ENCODE data around the gene PLCXD3.

Gene PLCXD3

DNA sequence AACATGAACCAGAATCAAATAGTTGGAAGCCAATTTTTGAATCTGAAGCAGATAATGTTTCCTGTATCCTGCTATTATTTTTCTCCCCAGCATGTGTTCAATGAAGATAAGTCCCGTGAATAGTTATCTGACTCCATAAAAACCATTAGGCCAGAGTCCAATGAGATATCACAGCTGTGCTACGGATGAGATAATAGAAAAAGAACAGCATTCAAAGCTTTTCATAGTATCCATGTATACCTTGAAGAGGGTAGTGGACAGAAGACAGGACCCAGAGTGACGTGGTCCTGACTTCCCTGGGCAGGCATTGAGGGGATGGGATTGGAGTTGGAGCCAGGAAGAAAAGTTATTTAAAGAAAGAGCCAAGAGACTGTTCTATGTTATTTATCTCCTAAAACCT lies 246.4 kb downstream of the PLCXD3 start:
- Histone ChIP-seq H4K20me1 (ENCODE audit: insufficient read depth, low read length) (no peaks in the 10 kb centered on the region), H2AFZ (ENCODE audit: low read depth, low read length) (no peak overlapping the region), H3K4me1 (ENCODE audit: low read length) (no peaks in the 10 kb centered on the region), H3K9me3 (ENCODE audit: insufficient read depth, low read length) (no peaks in the 10 kb centered on the region), H3K4me2 (ENCODE audit: low read length) (no peak overlapping the region), H3K27me3 (ENCODE audit: low read depth, low read length) (no peaks in the 10 kb centered on the region), H3K36me3 (replicated peaks; ENCODE audit: low read depth, low read length) (no peaks in the 10 kb centered on the region), H3K9ac (ENCODE audit: low read length) (no peak overlapping the region), H3K4me3 (ENCODE audit: low read length) (no peak overlapping the region), H3K79me2 (ENCODE audit: low read length) (no peaks in the 10 kb centered on the region), H3K27ac (ENCODE audit: low read length) (no peak overlapping the region)
- no peak for TF ChIP-seq EZH2phosphoT487 (IDR thresholded peaks at IDR 0.05; ENCODE audit: low read depth)
- TF ChIP-seq, protein P1, sequence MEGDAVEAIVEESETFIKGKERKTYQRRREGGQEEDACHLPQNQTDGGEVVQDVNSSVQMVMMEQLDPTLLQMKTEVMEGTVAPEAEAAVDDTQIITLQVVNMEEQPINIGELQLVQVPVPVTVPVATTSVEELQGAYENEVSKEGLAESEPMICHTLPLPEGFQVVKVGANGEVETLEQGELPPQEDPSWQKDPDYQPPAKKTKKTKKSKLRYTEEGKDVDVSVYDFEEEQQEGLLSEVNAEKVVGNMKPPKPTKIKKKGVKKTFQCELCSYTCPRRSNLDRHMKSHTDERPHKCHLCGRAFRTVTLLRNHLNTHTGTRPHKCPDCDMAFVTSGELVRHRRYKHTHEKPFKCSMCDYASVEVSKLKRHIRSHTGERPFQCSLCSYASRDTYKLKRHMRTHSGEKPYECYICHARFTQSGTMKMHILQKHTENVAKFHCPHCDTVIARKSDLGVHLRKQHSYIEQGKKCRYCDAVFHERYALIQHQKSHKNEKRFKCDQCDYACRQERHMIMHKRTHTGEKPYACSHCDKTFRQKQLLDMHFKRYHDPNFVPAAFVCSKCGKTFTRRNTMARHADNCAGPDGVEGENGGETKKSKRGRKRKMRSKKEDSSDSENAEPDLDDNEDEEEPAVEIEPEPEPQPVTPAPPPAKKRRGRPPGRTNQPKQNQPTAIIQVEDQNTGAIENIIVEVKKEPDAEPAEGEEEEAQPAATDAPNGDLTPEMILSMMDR (IDR thresholded peaks at IDR 0.05; ENCODE audit: low read depth, low read length), result no peak

DNA sequence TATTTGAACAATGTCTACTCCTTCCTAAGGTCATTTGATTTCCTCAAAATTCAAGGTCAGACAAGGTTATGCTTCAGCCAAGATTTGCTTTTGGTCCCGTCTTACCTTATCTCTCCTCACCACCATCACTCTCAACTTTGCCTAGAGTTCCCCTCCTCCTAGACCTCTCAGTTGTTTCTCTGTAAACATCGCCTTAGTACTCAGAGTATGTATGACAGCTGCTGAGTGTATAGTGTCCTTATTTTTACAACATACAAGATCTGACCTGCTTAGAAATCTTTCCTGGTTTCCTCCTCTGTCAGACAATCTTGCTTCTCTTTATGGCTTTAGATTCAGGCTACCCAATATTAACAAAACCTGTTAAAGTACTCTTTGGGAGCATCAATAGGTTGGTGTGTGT lies 247.1 kb downstream of the PLCXD3 start:
- Histone ChIP-seq H3K9me3 (ENCODE audit: insufficient read depth, low read length) (no peaks in the 10 kb centered on the region), H3K4me1 (ENCODE audit: low read length) (no peaks in the 10 kb centered on the region), H3K4me3 (ENCODE audit: low read length) (no peak overlapping the region), H3K9ac (ENCODE audit: low read length) (no peak overlapping the region), H3K27ac (ENCODE audit: low read length) (no peak overlapping the region), H4K20me1 (ENCODE audit: insufficient read depth, low read length) (no peaks in the 10 kb centered on the region), H3K79me2 (ENCODE audit: low read length) (no peaks in the 10 kb centered on the region), H3K27me3 (ENCODE audit: low read depth, low read length) (no peaks in the 10 kb centered on the region), H3K36me3 (replicated peaks; ENCODE audit: low read depth, low read length) (no peaks in the 10 kb centered on the region), H2AFZ (ENCODE audit: low read depth, low read length) (no peak overlapping the region), H3K4me2 (ENCODE audit: low read length) (no peak overlapping the region)
- TF ChIP-seq EZH2phosphoT487 (IDR thresholded peaks at IDR 0.05; ENCODE audit: low read depth), result no peak
